ENCODE results near the gene EN1. TPM values are rescaled to one million over a fixed set of nuclear protein-coding genes. Genes with fewer than 3 reads are reported as not detected.

EN1 gene
- polyA plus RNA-seq, 2 of the 4 experiments (the other 2 are of a cell fraction): 0.06 to 0.92 TPM

DNA sequence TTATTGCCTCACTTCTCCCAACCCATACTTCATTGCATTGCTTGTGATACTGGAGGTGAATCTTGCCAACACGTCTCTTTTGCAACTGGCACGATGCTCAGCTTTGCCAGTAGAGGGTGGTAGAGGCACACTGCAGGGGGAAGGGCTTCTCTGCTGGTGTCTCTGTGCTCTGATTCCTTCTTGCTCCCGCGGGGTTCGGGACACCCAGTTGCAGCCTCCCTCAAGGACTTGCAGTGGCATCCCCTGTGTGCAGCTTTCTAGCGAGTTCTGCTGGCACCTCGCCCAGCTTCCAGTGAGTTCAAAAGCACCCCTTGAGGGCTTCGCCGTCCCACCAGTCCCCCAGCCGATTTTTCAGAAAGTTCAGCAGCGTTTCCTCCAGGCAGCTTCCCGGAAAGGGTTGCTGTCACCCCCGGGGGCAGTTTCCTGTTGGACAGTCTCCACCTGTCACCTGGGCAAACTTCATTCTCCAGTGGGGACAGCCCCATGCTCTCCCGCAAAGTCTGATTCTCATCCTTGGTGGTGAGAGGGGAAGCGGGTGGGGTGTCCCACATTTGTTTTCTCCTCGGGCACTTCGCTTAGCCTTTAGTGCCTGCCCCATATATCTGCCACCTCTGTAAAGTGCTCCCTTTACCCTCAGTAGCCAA lies 35.4 kb upstream of the EN1 start:
- 35% methylated on average over 13 of the region's 17 CpGs for WGBS (ENCODE audit: missing lambda C conversion rate)

DNA sequence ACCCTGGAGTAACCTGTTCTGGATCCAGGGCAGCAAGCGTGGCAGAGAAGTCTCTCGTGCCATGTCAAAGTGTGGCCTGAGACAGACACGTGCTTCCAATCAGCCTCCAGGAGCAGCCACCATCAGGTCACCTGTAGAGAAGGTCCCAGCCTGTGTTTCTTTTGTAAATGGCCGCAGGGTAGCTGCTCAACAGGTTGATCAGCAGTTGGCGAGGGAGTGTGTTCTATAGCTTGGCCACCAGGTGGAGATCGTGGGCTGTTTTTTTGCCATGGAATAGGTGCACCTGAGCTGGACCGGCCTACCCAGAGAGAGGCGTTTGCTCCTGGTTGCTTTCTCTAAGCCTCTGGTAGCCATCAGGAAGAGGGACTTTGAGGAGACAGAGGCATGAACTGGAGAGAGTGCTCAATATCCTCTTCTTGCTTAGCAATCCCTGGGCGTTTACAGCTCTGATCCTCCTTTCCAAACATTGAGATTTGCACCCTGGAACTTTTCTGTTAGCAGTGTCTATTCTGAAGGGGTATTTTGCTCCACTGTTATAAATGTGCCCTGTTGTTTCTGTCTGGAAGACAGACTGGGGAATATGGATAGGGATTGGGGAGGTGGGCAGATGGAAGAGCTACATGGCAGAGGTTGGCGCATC lies 34.2 kb upstream of the EN1 start:
- POLR2A ChIA-PET: no interaction called here
- ATAC-seq: peak; percentile 93 to 98
- FAIRE-seq: no peak
- Histone ChIP-seq H3K9me3 (no peaks in the 10 kb centered on the region), H3K4me3 (no peak overlapping the region), H3K4me2 (no peak overlapping the region), H3K27ac (no peak overlapping the region), H3K4me1 (no peaks in the 10 kb centered on the region)
- peak; percentile 47 to 55 for DNase-seq (ENCODE audit: low read depth in 1 of 2, low spot score in 1 of 2)
- WGBS (ENCODE audit: missing lambda C conversion rate): 16% methylated on average over 8 of the region's 10 CpGs
- CTCF ChIA-PET: interaction anchor here (0.6 to 6.3 kb wide), 51 partner anchors 10 to 878 kb away, joined by 3 to 100 read pairs (median 3); no protein-coding TSS in a partner anchor
- no peak for TF ChIP-seq JUN (IDR thresholded peaks at IDR 0.05)
- TF ChIP-seq, protein P1, sequence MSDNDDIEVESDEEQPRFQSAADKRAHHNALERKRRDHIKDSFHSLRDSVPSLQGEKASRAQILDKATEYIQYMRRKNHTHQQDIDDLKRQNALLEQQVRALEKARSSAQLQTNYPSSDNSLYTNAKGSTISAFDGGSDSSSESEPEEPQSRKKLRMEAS (IDR thresholded peaks at IDR 0.05): no peak
- no peak for TF ChIP-seq ZNF302 (CRISPR knock-in tag; IDR thresholded peaks at IDR 0.05)
- TF ChIP-seq, protein P2, sequence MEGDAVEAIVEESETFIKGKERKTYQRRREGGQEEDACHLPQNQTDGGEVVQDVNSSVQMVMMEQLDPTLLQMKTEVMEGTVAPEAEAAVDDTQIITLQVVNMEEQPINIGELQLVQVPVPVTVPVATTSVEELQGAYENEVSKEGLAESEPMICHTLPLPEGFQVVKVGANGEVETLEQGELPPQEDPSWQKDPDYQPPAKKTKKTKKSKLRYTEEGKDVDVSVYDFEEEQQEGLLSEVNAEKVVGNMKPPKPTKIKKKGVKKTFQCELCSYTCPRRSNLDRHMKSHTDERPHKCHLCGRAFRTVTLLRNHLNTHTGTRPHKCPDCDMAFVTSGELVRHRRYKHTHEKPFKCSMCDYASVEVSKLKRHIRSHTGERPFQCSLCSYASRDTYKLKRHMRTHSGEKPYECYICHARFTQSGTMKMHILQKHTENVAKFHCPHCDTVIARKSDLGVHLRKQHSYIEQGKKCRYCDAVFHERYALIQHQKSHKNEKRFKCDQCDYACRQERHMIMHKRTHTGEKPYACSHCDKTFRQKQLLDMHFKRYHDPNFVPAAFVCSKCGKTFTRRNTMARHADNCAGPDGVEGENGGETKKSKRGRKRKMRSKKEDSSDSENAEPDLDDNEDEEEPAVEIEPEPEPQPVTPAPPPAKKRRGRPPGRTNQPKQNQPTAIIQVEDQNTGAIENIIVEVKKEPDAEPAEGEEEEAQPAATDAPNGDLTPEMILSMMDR (IDR thresholded peaks at IDR 0.05): peak; percentile 72
- TF ChIP-seq CBX8 (IDR thresholded peaks at IDR 0.05): no peak
- no peak for TF ChIP-seq HOXA7 (CRISPR knock-in tag; IDR thresholded peaks at IDR 0.05)
- TF ChIP-seq, protein P3, sequence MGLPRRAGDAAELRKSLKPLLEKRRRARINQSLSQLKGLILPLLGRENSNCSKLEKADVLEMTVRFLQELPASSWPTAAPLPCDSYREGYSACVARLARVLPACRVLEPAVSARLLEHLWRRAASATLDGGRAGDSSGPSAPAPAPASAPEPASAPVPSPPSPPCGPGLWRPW (IDR thresholded peaks at IDR 0.05): no peak
- TF ChIP-seq CHD2 (IDR thresholded peaks at IDR 0.05; ENCODE audit: low read length, partially characterized antibody): no peak
- TF ChIP-seq, protein P4, sequence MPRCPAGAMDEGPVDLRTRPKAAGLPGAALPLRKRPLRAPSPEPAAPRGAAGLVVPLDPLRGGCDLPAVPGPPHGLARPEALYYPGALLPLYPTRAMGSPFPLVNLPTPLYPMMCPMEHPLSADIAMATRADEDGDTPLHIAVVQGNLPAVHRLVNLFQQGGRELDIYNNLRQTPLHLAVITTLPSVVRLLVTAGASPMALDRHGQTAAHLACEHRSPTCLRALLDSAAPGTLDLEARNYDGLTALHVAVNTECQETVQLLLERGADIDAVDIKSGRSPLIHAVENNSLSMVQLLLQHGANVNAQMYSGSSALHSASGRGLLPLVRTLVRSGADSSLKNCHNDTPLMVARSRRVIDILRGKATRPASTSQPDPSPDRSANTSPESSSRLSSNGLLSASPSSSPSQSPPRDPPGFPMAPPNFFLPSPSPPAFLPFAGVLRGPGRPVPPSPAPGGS (IDR thresholded peaks at IDR 0.05): no peak
- TF ChIP-seq RARB (CRISPR knock-in tag; IDR thresholded peaks at IDR 0.05): no peak
- TF ChIP-seq NR3C1 (IDR thresholded peaks at IDR 0.05): no peak
- TF ChIP-seq ESRRA (IDR thresholded peaks at IDR 0.05; ENCODE audit: borderline replicate concordance, low read length): no peak
- no peak for TF ChIP-seq GATA3 (IDR thresholded peaks at IDR 0.05; ENCODE audit: borderline replicate concordance)
- TF ChIP-seq KDM5A (IDR thresholded peaks at IDR 0.05): no peak
- no peak for TF ChIP-seq CHD4 (IDR thresholded peaks at IDR 0.05; ENCODE audit: borderline replicate concordance)
- no peak for TF ChIP-seq TP53 (CRISPR knock-in tag; IDR thresholded peaks at IDR 0.05)
- TF ChIP-seq TFCP2L1 (CRISPR knock-in tag; IDR thresholded peaks at IDR 0.05): no peak
- TF ChIP-seq POLR2A (IDR thresholded peaks at IDR 0.05; ENCODE audit: low read length): no peak
- no peak for TF ChIP-seq EHF (CRISPR knock-in tag; IDR thresholded peaks at IDR 0.05)
- TF ChIP-seq ZSCAN20 (CRISPR knock-in tag; IDR thresholded peaks at IDR 0.05): no peak
- TF ChIP-seq NPAS2 (CRISPR knock-in tag; IDR thresholded peaks at IDR 0.05; ENCODE audit: borderline replicate concordance): no peak
- peak; percentile 69 to 71 for TF ChIP-seq RAD21 (conservative IDR thresholded peaks at IDR 0.05 in 1 of 2, IDR thresholded peaks at IDR 0.05 in 1 of 2)
- no peak for TF ChIP-seq PHF8 (IDR thresholded peaks at IDR 0.05; ENCODE audit: borderline replicate concordance, low read depth)
- TF ChIP-seq HEYL (CRISPR knock-in tag; IDR thresholded peaks at IDR 0.05): no peak
- TF ChIP-seq SMC3 (IDR thresholded peaks at IDR 0.05): peak; percentile 60

More for the DNA sequence above, 35.4 kb upstream of the EN1 start:
- peak; percentile 75 to 86 for TF ChIP-seq RAD21 (conservative IDR thresholded peaks at IDR 0.05 in 1 of 2, IDR thresholded peaks at IDR 0.05 in 1 of 2)
- peak; percentile 57 for TF ChIP-seq SMC3 (IDR thresholded peaks at IDR 0.05)
- TF ChIP-seq, protein P2 (IDR thresholded peaks at IDR 0.05): peak; percentile 67
- TF ChIP-seq ZSCAN20 (CRISPR knock-in tag; IDR thresholded peaks at IDR 0.05): no peak
- no peak for TF ChIP-seq HOXB5 (CRISPR knock-in tag; IDR thresholded peaks at IDR 0.05)
- no peak for TF ChIP-seq HEYL (CRISPR knock-in tag; IDR thresholded peaks at IDR 0.05)
- peak; percentile 6 for TF ChIP-seq MAFK (IDR thresholded peaks at IDR 0.05; ENCODE audit: partially characterized antibody)
- TF ChIP-seq, protein P4 (IDR thresholded peaks at IDR 0.05): no peak
- Histone ChIP-seq H3K4me2 (peak overlapping the region; percentile 86), H3K27ac (peak overlapping the region in 1 of 2 experiments; percentile 56; a peak in 2 of 6 replicates), H3K4me1 (no peaks in the 10 kb centered on the region), H3K9me3 (no peaks in the 10 kb centered on the region), H3K4me3 (peak overlapping the region; percentile 36; the same call in 2 of the 3 replicates)
- DNase-seq (ENCODE audit: low read depth in 1 of 2, low spot score in 1 of 2) (peak; percentile 34 to 66), ATAC-seq (peak; percentile 82 to 90), FAIRE-seq (no peak)
- POLR2A ChIA-PET: no interaction called here
- CTCF ChIA-PET: interaction anchor here (0.6 to 6.3 kb wide), 42 partner anchors 9 to 696 kb away, joined by 3 to 100 read pairs (median 4); no protein-coding TSS in a partner anchor

Measured in A549 (cell line).